ENCODE measurements around the gene ENO3.

The ENO3 gene

GRCh38 chr17:4947411-4948165 lies 3.3 kb upstream of the ENO3 start:
- TF ChIP-seq, protein P1, sequence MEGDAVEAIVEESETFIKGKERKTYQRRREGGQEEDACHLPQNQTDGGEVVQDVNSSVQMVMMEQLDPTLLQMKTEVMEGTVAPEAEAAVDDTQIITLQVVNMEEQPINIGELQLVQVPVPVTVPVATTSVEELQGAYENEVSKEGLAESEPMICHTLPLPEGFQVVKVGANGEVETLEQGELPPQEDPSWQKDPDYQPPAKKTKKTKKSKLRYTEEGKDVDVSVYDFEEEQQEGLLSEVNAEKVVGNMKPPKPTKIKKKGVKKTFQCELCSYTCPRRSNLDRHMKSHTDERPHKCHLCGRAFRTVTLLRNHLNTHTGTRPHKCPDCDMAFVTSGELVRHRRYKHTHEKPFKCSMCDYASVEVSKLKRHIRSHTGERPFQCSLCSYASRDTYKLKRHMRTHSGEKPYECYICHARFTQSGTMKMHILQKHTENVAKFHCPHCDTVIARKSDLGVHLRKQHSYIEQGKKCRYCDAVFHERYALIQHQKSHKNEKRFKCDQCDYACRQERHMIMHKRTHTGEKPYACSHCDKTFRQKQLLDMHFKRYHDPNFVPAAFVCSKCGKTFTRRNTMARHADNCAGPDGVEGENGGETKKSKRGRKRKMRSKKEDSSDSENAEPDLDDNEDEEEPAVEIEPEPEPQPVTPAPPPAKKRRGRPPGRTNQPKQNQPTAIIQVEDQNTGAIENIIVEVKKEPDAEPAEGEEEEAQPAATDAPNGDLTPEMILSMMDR (IDR thresholded peaks at IDR 0.05) = no peak
- TF ChIP-seq ZFX (IDR thresholded peaks at IDR 0.05; ENCODE audit: borderline replicate concordance) = no peak
- peak overlapping the region; percentile 100 for H3K27ac ChIP-seq

DNA sequence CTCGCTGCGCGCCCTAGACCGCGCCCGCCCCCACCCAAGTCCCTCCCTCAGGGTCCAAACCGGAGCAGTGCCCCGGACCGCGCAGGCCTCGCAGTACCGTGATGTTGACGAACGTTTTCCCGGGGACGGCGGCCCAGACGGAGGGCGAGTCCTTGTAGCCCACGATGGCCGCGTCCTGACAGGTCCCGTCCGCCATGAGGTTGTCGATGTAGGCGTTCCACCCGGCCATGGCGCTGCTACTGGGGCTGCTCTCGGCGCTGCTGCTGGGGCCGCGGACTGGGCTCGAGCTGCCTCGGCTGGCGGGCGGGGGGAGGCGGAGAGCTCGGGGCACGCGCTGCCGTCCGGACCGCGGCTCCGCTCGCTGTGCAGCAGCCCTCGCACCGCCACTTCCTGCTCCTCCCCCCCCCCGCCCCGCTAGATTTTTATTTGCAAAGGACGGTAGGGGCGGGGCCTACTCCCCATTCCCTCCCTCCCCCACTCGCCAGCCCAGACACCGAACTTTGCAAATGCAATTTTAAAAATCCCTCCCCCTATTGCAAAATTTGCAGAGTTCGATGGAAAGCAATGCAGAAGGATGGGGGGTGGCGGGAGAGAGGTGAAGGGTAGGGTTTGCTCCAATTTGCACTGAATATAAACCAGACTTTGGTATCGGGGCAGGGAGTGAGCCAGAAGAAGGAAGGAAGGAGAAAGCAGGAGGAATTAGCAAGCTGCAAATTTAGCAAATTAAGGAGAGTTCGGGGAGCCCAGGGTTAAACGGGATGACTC lies 2.6 kb upstream of the ENO3 start, which contains the start of gene PFN1:
Gene PFN1, minus strand, starts transcription at position 365 of the 765 bp plus-strand sequence. Its CDS starts 136 bp downstream, at position 229.
- peak within 1 kb of the TSS; percentile 100 for H3K27ac ChIP-seq
- TF ChIP-seq, protein P1 (IDR thresholded peaks at IDR 0.05) = no peak
- no peak for TF ChIP-seq ZFX (IDR thresholded peaks at IDR 0.05; ENCODE audit: borderline replicate concordance)

DNA sequence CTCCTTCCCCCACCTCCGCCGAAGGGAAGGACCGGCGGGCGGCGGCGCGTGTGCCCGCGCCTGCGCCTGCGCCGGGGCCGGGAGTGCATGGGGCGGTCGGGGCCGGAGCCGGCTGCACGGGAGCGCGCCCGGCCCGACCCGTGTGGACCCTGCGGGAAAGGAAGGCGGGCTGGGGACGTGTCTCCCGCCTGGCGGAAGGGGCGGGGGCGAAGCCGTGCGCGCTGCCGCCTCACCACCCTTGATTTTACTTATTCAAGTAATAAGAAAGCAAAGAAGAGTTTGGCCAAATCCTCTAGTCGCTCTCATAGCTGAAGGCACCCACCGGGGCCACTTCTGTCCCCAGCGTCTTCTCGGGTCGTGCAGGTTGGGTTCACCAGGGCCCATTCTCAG lies 2.0 kb upstream of the ENO3 start:
- TF ChIP-seq ZFX (IDR thresholded peaks at IDR 0.05; ENCODE audit: borderline replicate concordance) = no peak
- TF ChIP-seq, protein P1 (IDR thresholded peaks at IDR 0.05) = no peak
- peak overlapping the region; percentile 100 for H3K27ac ChIP-seq

DNA sequence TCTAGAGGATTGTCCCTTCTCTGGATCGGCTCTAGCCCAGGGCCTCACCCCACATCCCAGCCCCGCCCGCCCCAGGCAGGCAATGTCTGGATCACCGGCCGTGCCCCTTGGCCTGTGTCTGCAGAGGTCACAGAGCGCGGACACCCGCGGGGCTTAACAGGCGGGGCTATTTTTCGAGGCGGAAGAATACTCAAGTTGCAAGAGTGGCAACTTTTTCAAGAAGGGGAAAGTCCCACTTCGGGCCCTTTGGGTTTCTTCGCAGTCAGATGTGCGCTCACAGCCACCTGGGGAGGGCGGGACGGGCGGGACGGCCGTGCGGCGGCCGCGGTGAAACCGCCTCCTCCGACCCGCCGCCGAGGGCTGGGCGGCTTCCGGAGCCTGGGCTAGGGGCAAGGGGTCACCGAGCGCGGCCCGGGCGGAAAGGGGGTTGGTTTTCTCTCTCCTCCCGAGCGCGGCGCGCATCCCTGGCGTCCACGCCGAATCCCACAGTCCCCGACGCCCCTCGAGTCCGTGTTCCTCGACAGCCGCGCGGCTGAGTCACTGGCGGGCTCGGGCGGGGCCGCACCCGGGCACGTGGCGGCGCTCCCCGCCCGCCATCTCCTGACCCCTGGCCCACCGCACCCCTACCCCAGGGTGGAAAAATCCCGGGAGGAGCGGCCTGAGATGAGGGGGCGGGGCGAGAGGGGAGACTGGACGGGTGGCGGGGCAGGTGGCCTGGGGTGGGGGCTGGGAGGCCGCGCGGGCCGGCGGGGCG lies 1.4 kb upstream of the ENO3 start:
- TF ChIP-seq, protein P1 (IDR thresholded peaks at IDR 0.05) = no peak
- no peak for TF ChIP-seq ZFX (IDR thresholded peaks at IDR 0.05; ENCODE audit: borderline replicate concordance)
- peak overlapping the region; percentile 100 for H3K27ac ChIP-seq

GRCh38 chr17:4950075-4950745 lies 709 bp upstream of the ENO3 start:
- TF ChIP-seq, protein P1 (IDR thresholded peaks at IDR 0.05) = no peak
- no peak for TF ChIP-seq ZFX (IDR thresholded peaks at IDR 0.05; ENCODE audit: borderline replicate concordance)

DNA sequence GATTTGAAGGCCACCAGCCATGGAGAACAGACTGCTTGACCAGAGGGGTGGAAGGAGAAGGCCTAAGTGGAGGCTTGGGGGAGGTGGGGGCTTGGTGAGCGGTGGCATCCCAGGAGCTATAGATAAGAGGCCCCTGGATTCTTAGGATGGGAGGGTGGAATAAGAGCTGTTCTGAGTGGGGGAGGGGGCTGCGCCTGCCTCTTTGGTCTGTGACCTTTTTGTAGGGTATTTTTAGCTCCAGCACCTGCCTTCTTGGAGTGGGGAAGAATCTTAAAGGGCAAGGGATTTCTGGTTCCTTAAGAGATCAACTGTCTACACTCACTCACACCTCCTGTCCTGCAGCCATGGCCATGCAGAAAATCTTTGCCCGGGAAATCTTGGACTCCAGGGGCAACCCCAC lies 567 bp downstream of the ENO3 start:
- H3K27ac ChIP-seq = peak overlapping the region; percentile 100; the same call in 1 of the 2 replicates
- TF ChIP-seq ZFX (IDR thresholded peaks at IDR 0.05; ENCODE audit: borderline replicate concordance) = no peak
- TF ChIP-seq, protein P1 (IDR thresholded peaks at IDR 0.05) = no peak

More at GRCh38 chr17:4950075-4950745, 709 bp upstream of the ENO3 start:
- H3K27ac ChIP-seq = peak overlapping the region; percentile 100

Measured in 22Rv1 (cell line).